ENCODE measurements around the gene FOSL1. TPM values are rescaled to one million over a fixed set of nuclear protein-coding genes. Genes with fewer than 3 reads are reported as not detected.

The FOSL1 gene
- polyA plus RNA-seq, 1 donor (not counting 4 experiments of a cell fraction or from before 2014, with no cell fraction given), result 21.8 TPM

DNA sequence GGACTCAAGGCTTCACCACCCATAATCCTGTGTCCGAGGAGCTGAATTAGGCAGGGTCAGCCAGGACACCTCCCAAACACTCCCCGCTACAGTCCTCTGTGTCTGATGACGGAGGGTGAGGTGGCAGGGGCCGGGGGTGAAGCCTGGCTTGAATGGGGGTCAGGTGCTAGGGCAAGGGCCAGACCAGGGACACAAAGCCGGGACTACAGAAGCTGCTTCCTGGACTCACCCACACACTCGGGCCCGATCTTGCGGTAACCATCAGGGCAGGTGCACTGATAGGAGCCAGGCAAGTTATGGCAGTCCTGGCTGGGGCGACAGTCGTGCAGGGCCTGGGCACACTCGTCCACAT is 29.9 kb downstream of the FOSL1 start:
- no peak overlapping the region for H3K27ac ChIP-seq (ENCODE audit: control insufficient read depth, insufficient read depth, low read length)
- no peaks in the 10 kb centered on the region for H3K9me3 ChIP-seq (ENCODE audit: control insufficient read depth, low read depth, low read length)

DNA sequence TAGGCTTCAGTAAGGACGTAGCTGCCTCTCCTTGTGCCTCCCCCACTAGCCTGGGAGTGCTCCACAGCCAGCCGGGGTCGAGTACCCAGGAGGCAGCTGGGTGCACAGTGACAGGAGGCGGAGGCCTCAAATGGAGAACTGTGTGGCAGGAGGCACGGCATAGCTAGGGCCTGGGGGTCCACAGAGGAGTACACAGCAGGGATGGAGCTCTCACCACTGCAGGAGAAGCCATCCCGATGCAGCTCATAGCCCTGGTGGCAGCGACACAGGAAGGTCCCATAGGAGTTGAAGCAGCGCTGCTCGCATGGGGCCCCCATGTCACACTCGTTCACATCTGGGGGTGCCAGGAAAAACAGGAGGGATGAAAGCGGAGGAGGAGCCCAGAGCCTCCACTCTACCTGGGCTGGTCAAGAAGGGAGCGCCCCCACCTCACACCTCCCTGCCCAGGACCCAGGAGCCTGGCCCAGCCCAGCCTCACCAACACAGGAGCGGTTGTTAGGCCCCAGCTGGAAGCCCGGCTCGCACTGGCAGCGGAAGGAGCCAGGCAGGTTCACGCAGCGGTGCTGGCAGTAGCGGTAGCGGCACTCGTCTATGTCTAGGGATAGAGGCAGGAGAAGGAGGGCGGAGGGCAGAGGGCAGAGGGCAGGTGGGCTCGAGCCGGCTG is 30.4 kb downstream of the FOSL1 start:
- dilution Hi-C loops (cut with MboI; ENCODE audit: extremely low pct_ligation_motif_present, low sequenced_read_pairs), result no loop called here
- no peaks in the 10 kb centered on the region for H3K79me2 ChIP-seq (ENCODE audit: control insufficient read depth, insufficient read depth, low read length)
- H3K27me3 ChIP-seq (ENCODE audit: control insufficient read depth, extremely low read depth, insufficient read depth, low read length), result no peaks in the 10 kb centered on the region
- no peak for DNase-seq (ENCODE audit: low read depth, low spot score)
- peaks cover 11 to 20% of the 10 kb centered on the region in 2 experiments for H3K36me3 ChIP-seq (ENCODE audit: control insufficient read depth in 2 of 2, extremely low read depth in 1 of 2, insufficient read depth in 2 of 2, low read length in 2 of 2)
- H4K20me1 ChIP-seq (ENCODE audit: control insufficient read depth, extremely low read depth, insufficient read depth, low read length), result no peaks in the 10 kb centered on the region
- no peak overlapping the region for H2AFZ ChIP-seq (ENCODE audit: control insufficient read depth, low read length)
- no peak overlapping the region for H3K4me3 ChIP-seq (ENCODE audit: control insufficient read depth in 2 of 3, extremely low read depth in 1 of 3, insufficient read depth in 2 of 3, low read depth in 1 of 3, low read length in 3 of 3)
- no peak overlapping the region for H3K27ac ChIP-seq (ENCODE audit: control insufficient read depth, insufficient read depth, low read length)
- no peak overlapping the region for H3K4me2 ChIP-seq (ENCODE audit: control insufficient read depth, extremely low read depth, insufficient read depth, low read depth, low read length)
- H3K4me1 ChIP-seq (ENCODE audit: control insufficient read depth, extremely low read depth, insufficient read depth, low read length), result no peaks in the 10 kb centered on the region
- TF ChIP-seq EZH2 (IDR thresholded peaks at IDR 0.05; ENCODE audit: low read length), result no peak
- TF ChIP-seq, protein P1, sequence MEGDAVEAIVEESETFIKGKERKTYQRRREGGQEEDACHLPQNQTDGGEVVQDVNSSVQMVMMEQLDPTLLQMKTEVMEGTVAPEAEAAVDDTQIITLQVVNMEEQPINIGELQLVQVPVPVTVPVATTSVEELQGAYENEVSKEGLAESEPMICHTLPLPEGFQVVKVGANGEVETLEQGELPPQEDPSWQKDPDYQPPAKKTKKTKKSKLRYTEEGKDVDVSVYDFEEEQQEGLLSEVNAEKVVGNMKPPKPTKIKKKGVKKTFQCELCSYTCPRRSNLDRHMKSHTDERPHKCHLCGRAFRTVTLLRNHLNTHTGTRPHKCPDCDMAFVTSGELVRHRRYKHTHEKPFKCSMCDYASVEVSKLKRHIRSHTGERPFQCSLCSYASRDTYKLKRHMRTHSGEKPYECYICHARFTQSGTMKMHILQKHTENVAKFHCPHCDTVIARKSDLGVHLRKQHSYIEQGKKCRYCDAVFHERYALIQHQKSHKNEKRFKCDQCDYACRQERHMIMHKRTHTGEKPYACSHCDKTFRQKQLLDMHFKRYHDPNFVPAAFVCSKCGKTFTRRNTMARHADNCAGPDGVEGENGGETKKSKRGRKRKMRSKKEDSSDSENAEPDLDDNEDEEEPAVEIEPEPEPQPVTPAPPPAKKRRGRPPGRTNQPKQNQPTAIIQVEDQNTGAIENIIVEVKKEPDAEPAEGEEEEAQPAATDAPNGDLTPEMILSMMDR (optimal IDR thresholded peaks at IDR 0.05 in 1 of 3, IDR thresholded peaks at IDR 0.05 in 1 of 3, conservative IDR thresholded peaks at IDR 0.05 in 1 of 3; ENCODE audit: extremely low read depth in 1 of 3, insufficient read depth in 2 of 3, low read length in 3 of 3), result no peak
- no peaks in the 10 kb centered on the region for H3K9me1 ChIP-seq (ENCODE audit: control insufficient read depth, extremely low read depth, insufficient read depth, low read length)
- FAIRE-seq, result no peak
- no peak overlapping the region for H3K9ac ChIP-seq (ENCODE audit: control insufficient read depth, extremely low read depth, insufficient read depth, low read length)
- no peaks in the 10 kb centered on the region for H3K9me3 ChIP-seq (ENCODE audit: control insufficient read depth, low read depth, low read length)

More for the DNA sequence above, 29.9 kb downstream of the FOSL1 start:
- no peak for TF ChIP-seq EZH2 (IDR thresholded peaks at IDR 0.05; ENCODE audit: low read length)
- TF ChIP-seq, protein P1 (optimal IDR thresholded peaks at IDR 0.05 in 1 of 3, IDR thresholded peaks at IDR 0.05 in 1 of 3, conservative IDR thresholded peaks at IDR 0.05 in 1 of 3; ENCODE audit: extremely low read depth in 1 of 3, insufficient read depth in 2 of 3, low read length in 3 of 3), result no peak
- dilution Hi-C loops (cut with MboI; ENCODE audit: extremely low pct_ligation_motif_present, low sequenced_read_pairs), result no loop called here
- FAIRE-seq (no peak), DNase-seq (ENCODE audit: low read depth, low spot score) (no peak)
- H4K20me1 ChIP-seq (ENCODE audit: control insufficient read depth, extremely low read depth, insufficient read depth, low read length), result no peaks in the 10 kb centered on the region
- H3K4me1 ChIP-seq (ENCODE audit: control insufficient read depth, extremely low read depth, insufficient read depth, low read length), result no peaks in the 10 kb centered on the region
- H3K9ac ChIP-seq (ENCODE audit: control insufficient read depth, extremely low read depth, insufficient read depth, low read length), result no peak overlapping the region
- no peaks in the 10 kb centered on the region for H3K79me2 ChIP-seq (ENCODE audit: control insufficient read depth, insufficient read depth, low read length)
- H3K27me3 ChIP-seq (ENCODE audit: control insufficient read depth, extremely low read depth, insufficient read depth, low read length), result no peaks in the 10 kb centered on the region
- H3K36me3 ChIP-seq (ENCODE audit: control insufficient read depth in 2 of 2, extremely low read depth in 1 of 2, insufficient read depth in 2 of 2, low read length in 2 of 2), result peaks cover 7 to 16% of the 10 kb centered on the region in 2 experiments
- H3K9me1 ChIP-seq (ENCODE audit: control insufficient read depth, extremely low read depth, insufficient read depth, low read length), result no peaks in the 10 kb centered on the region
- no peak overlapping the region for H3K4me3 ChIP-seq (ENCODE audit: control insufficient read depth in 2 of 3, extremely low read depth in 1 of 3, insufficient read depth in 2 of 3, low read depth in 1 of 3, low read length in 3 of 3)
- no peak overlapping the region for H3K4me2 ChIP-seq (ENCODE audit: control insufficient read depth, extremely low read depth, insufficient read depth, low read depth, low read length)
- no peak overlapping the region for H2AFZ ChIP-seq (ENCODE audit: control insufficient read depth, low read length)

Measured in keratinocyte (primary cell).